ENCODE measurements around the gene INTS15.

- TF ChIP-seq CTCF (IDR thresholded peaks at IDR 0.05) (no peak), POLR2A (IDR thresholded peaks at IDR 0.05) (no peak)
Observed at GRCh38 chr7:6616854-6617643, 27.2 kb downstream of the INTS15 start.

Data from heart left ventricle (tissue), 13 donors.